HEK293T (cell line): ENCODE data around the gene RAB40B.

Experiments
- FOXA1 ChIP-seq: fragments of 450-650 bp; IDR thresholded peaks from 2 replicates; pipeline ENCODE4 v1.6.1; 2016; ENCODE audit warnings: mild to moderate bottlenecking
- FOXK2 ChIP-seq: fragments of 450-650 bp; IDR thresholded peaks from 2 replicates; pipeline ENCODE4 v1.6.1; 2016; ENCODE audit warnings: mild to moderate bottlenecking
- FOXM1 ChIP-seq: fragments of 450-650 bp; IDR thresholded peaks from 2 replicates; pipeline ENCODE4 v1.6.1; 2017; ENCODE audit warnings: mild to moderate bottlenecking, borderline replicate concordance
- L3MBTL2 ChIP-seq: fragments of 450-650 bp; conservative IDR thresholded peaks from 2 replicates; pipeline ENCODE4 v1.6.1; 2016; ENCODE audit warnings: mild to moderate bottlenecking
- LEF1 ChIP-seq: fragments of 450-650 bp; IDR thresholded peaks from 2 replicates; pipeline ENCODE4 v1.6.1; 2017; ENCODE audit warnings: mild to moderate bottlenecking, borderline replicate concordance
- SP1 ChIP-seq: fragments of 450-650 bp; IDR thresholded peaks from 2 replicates; pipeline ENCODE4 v1.6.1; 2017
- ZNF384 ChIP-seq: fragments of 450-650 bp; IDR thresholded peaks from 2 replicates; pipeline ENCODE4 v1.6.1; 2016

DNA sequence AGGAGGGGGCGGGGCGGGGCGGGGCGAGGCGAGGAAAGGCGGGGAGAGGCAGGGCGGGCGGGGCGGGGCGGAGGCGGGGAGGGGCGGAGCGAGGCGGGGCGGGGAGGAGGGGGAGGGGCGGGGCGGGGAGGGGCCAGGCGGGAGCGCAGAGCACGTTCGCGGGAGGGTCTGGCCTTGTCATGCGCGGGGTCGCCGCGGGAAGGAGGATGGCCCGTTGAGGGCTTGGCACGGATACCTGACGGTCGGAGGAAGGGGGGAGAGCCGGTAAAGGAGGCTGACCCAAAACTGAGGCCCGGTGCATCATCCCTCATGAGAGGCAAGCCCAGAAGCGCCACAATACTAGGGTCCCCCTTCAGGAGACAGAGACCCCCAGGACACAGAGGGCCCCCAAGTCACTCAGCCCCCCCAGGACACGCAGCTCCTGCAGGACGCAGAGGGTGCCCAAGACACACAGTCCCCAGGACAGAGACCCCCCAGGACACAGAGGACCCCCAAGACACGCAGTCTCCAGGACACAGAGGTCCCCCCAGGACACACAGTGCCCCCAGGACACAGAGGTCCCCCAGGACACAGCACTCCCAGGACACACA lies 49.7 kb downstream of the RAB40B start:
- TF ChIP-seq FOXM1 = no peak
- TF ChIP-seq LEF1 = no peak
- no peak for TF ChIP-seq FOXA1
- no peak for TF ChIP-seq FOXK2
- TF ChIP-seq SP1 = no peak
- no peak for TF ChIP-seq L3MBTL2
- no peak for TF ChIP-seq ZNF384
